Measurements from ENCODE around the gene TMEM127.
A peak's percentile ranks its signal among the peaks of the same experiment; 100 is the strongest.
"Not testable (repeated sequence)": the region's sequence is repeated elsewhere in the genome, so short reads cannot be mapped to it uniquely, and the experiment has no call there.

TMEM127 gene

GRCh38 chr2:96265840-96266679 is at the start of gene TMEM127, which contains the start of gene CIAO1:
TMEM127 (minus strand) TSS chr2:96265997; CDS start chr2:96265381, 616 bp downstream.
CIAO1 (plus strand) TSS chr2:96266225; CDS start chr2:96266351, 126 bp downstream.
- peak; percentile 94 to 97 for DNase-seq (ENCODE audit: low read depth in 2 of 2)

- DNase-seq (ENCODE audit: low read depth in 2 of 2), result no peak
Observed at GRCh38 chr2:96315005-96315399, 49.2 kb upstream of the TMEM127 start.

DNA sequence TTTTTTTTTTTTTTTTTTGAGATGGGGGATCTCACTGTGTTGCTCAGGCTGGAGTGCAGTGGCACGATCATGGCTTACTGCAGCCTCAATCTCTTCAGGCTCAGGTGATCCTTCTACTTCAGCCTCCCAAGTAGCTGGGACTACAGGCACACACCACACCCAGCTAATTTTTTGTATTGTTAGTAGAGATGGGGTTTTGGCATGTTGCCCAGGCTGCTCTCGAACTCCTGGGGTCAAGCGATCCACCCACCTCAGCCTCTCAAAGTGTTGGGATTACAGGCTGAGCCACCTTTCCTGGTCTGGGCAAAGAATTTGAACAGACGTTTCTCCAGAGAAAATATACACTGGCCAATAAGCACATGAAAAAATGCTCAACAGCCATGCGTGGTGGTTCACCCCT is 42.5 kb upstream of the TMEM127 start:
- DNase-seq (ENCODE audit: low read depth in 2 of 2), result no peak

DNA sequence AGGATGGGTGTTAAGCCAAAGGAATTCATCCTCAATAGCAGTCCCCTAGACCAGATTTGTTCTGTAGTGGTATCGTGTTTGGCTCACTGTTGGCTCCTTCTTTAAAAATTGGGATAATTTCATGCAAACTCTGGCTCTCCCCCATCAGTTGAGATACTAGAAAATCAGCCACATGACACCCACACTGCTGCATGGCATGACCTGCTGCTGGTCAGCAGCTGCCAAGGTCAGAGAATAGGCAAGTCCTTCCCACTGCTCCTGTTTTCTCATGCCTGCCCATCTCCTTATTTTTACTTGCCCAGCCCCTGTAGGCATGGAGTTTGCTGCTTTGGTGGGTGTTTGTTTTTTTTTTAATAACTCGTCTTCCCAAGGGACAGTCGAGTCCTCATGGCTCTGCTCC is 40.6 kb upstream of the TMEM127 start:
- no peak for DNase-seq (ENCODE audit: low read depth in 2 of 2)

DNA sequence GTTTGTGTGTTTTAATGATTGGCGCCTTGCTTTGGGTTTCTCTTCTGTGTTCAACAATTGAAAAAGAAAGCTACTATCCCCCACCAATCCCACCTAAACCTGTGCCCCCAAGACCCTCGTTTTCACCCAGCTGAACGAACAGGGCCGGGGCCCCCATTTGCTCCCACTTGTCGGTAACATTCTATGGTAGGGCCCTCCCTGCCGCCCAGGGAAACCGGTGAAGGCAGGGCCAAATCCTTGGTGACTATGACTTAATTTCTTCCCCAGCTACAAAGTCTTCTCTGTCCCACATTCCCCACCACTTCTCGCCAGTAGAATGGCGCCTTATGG is 40.1 kb upstream of the TMEM127 start:
- no peak for DNase-seq (ENCODE audit: low read depth in 2 of 2)

GRCh38 chr2:96305091-96305978 is 39.5 kb upstream of the TMEM127 start, which contains the start of gene SNRNP200:
SNRNP200 (minus strand) TSS chr2:96305546; CDS start chr2:96305437, 109 bp downstream.
- peak; percentile 75 to 82 for DNase-seq (ENCODE audit: low read depth in 2 of 2)

DNA sequence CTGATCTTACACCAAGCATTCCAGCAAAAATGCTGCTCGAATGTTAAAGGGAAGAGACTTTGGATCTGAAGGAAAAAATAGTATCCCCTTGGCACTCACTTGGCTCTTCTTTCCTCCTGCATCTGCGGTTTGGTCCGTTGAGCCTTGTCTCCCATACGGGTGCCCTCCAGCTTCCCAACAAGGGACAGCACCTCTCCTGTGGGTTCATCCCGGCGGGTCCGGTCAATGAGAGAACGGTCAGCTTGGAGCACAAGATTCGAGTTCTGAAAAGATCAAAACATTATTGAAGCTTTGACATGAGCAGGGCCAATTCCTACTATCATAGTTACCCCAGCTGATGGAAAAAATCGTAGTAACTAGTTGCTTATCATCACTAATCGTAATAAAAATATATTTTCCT is 38.8 kb upstream of the TMEM127 start:
- DNase-seq (ENCODE audit: low read depth in 2 of 2), result no peak

DNA sequence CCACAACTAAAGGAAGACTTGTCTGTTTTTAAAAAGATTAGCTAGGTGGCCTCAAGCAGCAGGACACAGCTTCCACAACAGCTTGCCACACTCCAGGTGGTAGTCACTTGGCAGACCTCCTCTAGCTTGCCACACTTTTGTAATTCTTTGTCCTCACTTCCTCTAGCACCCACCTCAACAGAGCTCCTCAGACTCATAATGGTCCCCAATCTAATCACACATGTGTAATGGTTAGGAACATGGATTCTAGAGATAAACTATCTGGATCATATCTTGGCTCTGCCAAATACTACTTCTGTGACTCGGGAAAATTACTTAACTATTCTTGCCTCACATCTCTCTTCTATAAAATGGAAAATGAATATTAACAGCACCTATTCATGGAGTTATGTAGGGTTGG is 36.1 kb upstream of the TMEM127 start:
- no peak for DNase-seq (ENCODE audit: low read depth in 2 of 2)

DNA sequence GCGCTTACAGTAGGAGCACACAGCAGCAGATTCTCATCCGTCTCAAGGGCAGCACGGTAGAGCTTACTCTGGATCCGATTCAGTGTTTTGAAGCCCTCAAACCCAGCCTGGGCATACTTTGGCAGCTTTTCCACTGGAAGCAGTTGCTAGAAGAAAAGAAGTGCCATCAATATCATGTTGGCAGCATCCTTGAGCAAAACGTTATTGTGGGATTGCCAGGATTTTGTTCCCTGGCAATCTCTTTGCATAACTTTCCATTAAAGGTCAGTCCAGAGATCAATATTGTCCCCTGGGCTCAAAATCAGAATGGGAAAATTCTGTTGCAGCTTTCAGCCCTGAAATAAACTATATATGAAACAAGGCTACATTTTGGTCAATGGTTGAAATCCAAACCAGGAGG is 31.1 kb upstream of the TMEM127 start:
- no peak for DNase-seq (ENCODE audit: low read depth in 2 of 2)

- not testable (repeated sequence) for DNase-seq (ENCODE audit: low read depth in 2 of 2)
Observed at GRCh38 chr2:96294271-96294670, 28.5 kb upstream of the TMEM127 start.

DNA sequence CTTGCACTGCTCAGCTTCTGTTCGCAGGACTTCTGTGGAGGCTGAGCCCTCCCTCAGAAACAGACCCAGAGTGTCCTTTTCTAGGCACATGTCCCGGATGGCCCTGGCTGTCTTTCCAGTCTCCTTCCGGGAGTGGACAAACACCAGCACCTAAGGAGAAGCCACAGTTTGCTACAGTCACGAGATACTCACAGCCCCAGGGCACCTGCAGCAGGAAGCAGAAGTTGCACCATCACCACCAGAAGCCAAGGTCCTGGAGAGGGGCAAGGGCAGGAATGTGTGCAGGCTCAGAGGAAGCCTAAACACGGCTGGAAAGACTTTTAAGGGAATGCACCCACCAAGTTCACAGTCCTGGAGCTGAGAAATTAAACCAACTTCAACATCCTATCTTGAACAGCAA is 26.0 kb upstream of the TMEM127 start:
- no peak for DNase-seq (ENCODE audit: low read depth in 2 of 2)

DNA sequence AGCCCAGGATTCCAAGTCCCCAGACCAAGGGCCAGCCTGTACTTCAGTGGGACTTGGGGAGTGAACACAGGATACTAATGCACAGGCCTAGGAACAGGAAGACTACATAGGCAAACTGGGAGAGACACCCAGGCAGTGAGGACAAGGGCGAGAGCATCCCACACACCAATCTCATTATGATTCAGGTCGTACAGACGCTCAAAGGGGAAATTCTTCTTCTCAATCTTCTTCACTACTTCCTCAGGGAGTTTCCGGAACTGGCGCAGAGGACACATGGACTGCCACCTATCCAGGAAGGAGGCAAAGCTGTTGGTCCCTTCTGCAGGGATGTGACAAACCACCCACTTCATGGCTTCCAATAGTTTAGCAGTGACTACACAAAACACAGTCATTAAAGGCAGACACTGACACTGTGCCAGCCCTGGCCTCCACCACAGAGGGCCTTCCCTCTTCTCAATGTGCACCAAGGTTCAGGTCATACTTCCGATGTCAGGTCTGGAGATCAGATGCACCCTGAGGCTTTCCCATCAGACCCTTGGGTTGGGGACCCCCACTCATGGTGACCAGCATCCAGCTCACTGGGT is 21.6 kb upstream of the TMEM127 start:
- no peak for DNase-seq (ENCODE audit: low read depth in 2 of 2)

DNA sequence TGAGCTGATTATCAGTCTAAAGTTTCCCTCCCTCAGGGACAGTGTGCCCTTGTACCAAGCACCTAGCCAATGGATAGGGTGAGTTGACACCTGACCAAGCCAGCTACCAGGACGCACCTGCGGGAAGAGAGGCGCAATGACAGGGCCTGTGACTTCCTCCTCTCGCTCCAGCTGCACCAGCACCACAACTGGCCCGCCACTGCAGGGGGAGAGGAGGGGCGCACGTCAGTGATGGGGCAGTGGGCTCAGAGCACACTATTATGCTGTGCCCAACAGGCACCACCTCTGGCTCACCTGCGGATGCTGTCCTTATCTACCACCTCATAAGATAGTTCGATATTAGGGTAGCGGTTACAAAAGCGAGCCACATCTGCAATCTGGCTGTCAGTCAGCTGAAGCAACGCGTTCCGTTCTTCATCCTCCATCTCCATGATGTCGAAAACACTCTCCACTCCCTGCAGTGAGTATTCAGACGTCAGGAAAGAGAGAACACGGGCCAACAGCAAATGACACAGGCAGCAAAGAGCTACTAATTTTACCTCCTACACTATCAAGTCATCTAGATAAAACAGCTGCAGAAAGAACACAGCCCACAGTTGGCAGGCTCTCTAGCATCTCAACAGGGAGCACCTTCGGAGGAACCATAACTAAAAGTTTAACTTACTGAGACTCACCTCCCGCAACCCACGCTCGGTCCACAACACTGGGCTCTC is 11.1 kb upstream of the TMEM127 start:
- DNase-seq (ENCODE audit: low read depth in 2 of 2), result no peak

DNA sequence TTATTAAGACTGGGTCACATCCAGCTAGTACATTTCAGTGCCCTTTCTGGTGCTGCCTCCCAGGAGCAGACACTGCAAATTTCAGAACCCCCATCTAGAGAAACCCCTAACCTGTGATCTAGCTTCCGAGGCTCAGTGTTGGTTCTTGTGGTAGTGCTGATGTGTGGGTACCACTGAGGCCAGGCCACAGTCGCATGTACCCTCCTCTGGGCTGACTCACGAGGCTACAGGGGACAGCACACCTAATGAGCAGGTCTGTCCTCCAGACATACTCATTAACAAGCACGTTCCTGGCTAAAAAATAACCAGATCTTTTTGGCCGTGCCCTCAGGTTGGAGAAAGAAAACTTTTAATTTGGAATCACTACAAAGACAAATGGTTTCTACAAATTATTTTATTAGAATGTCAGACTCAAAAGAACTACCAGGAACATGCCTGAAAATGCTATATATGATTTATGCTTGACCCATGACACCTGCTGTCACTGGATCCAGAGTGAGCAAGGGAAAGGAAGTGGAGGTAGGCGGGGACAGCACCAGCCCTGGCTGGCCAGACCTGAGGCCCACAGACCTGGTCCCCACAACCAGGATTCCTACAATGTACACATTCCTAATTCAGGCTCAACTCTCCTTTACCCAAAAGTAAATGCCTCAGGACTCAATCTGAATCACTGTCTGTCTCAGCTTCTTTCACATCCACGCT is 8.7 kb upstream of the TMEM127 start:
- DNase-seq (ENCODE audit: low read depth in 2 of 2), result no peak

DNA sequence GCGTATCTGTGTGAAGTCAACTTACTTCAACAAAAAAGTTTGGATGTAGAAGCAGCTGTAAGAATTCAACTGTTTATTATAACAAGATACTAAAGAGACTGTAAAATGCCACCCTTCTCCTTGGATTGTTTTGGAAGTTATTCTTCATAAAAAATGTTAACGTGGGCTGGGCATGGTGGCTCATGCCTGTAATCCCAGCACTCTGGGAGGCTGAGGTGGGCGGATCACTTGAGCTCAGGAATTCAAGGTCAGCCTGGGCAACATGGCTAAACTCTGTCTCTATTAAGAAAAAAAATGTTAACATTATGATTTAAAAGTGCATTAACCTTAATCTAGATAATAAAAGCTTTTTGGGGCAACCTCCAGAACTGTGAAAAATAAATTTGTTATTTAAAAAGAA is 8.0 kb upstream of the TMEM127 start:
- no peak for DNase-seq (ENCODE audit: low read depth in 2 of 2)

DNA sequence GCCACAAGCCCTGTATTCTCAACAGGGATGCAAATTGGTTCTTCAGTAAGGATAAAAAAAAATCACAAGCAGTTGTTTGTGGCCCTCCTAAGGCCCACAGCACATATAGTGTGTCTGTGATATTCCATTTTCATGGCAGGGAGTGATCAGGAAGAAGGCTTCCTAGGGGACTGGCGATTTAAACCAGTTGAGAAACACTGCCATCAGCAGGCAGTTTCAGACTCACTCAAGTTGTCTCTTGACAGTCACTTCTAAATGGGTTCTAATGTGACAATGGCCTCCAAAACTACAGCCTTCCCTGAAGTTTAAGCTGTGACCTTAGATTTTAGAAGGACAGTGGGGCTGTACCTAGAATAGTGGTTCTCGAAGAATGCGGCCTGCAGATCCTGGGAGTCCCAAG is 6.2 kb upstream of the TMEM127 start:
- DNase-seq (ENCODE audit: low read depth in 2 of 2), result no peak

- no peak for DNase-seq (ENCODE audit: low read depth in 2 of 2)
Observed at GRCh38 chr2:96267159-96267971, 1.6 kb upstream of the TMEM127 start.

GRCh38 chr2:96265349-96265839 is 403 bp downstream of the TMEM127 start:
- DNase-seq (ENCODE audit: low read depth in 2 of 2), result peak; percentile 13 to 15

GRCh38 chr2:96264656-96265348 is 995 bp downstream of the TMEM127 start:
- DNase-seq (ENCODE audit: low read depth in 2 of 2), result no peak

All from stimulated activated CD8-positive, alpha-beta memory T cell treated with anti-CD3 and anti-CD28 coated beads, Interleukin-7, amount 100 ng/mL, for 1 hour (primary cell).